ENCODE measurements around the gene KLF17. TPM values are rescaled to one million over a fixed set of nuclear protein-coding genes. Genes with fewer than 3 reads are reported as not detected.

KLF17 gene
- total RNA-seq, 1 experiment from 2014 or later, result not detected

- Mint-ChIP-seq H3K9me3 (no peaks in the 10 kb centered on the region), H3K4me1 (peaks cover 8% of the 10 kb centered on the region), H3K4me3 (no peak overlapping the region), H3K27ac (no peak overlapping the region), H3K27me3 (ENCODE audit: low read depth) (peaks cover 5% of the 10 kb centered on the region), H3K36me3 (no peaks in the 10 kb centered on the region)
- ATAC-seq, result no peak
- no peak for DNase-seq (ENCODE audit: low spot score)
- POLR2A ChIA-PET, result no interaction called here
- TF ChIP-seq ZNF423 (CRISPR knock-in tag; IDR thresholded peaks at IDR 0.05) (no peak), ZMAT4 (CRISPR knock-in tag; IDR thresholded peaks at IDR 0.05) (no peak), NFYB (CRISPR knock-in tag; conservative IDR thresholded peaks at IDR 0.05; ENCODE audit: low read depth) (no peak), ZNF121 (CRISPR knock-in tag; IDR thresholded peaks at IDR 0.05) (no peak), SP1 (CRISPR knock-in tag; conservative IDR thresholded peaks at IDR 0.05) (no peak), CBFB (CRISPR knock-in tag; IDR thresholded peaks at IDR 0.05; ENCODE audit: low read depth) (no peak)
- TF ChIP-seq, protein P1, sequence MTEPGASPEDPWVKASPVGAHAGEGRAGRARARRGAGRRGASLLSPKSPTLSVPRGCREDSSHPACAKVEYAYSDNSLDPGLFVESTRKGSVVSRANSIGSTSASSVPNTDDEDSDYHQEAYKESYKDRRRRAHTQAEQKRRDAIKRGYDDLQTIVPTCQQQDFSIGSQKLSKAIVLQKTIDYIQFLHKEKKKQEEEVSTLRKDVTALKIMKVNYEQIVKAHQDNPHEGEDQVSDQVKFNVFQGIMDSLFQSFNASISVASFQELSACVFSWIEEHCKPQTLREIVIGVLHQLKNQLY (CRISPR knock-in tag; IDR thresholded peaks at IDR 0.05), result no peak
- TF ChIP-seq, protein P2, sequence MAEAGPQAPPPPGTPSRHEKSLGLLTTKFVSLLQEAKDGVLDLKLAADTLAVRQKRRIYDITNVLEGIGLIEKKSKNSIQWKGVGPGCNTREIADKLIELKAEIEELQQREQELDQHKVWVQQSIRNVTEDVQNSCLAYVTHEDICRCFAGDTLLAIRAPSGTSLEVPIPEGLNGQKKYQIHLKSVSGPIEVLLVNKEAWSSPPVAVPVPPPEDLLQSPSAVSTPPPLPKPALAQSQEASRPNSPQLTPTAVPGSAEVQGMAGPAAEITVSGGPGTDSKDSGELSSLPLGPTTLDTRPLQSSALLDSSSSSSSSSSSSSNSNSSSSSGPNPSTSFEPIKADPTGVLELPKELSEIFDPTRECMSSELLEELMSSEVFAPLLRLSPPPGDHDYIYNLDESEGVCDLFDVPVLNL (CRISPR knock-in tag; IDR thresholded peaks at IDR 0.05; ENCODE audit: borderline replicate concordance, low read depth), result no peak
- CTCF ChIA-PET, result interaction anchor here (1.0 to 1.6 kb wide), 3 partner anchors 61 to 186 kb away, joined by 4 to 5 read pairs (median 5); no protein-coding TSS in a partner anchor
These were observed 9.7 kb upstream of the KLF17 start for GRCh38 chr1:44108971-44109370.

GRCh38 chr1:44110916-44111315, 7.7 kb upstream of the KLF17 start:
- Mint-ChIP-seq H3K27ac (no peak overlapping the region), H3K9me3 (no peaks in the 10 kb centered on the region), H3K4me1 (peaks cover 8% of the 10 kb centered on the region), H3K27me3 (ENCODE audit: low read depth) (no peaks in the 10 kb centered on the region; the same call in 1 of the 2 replicates), H3K36me3 (no peaks in the 10 kb centered on the region), H3K4me3 (no peak overlapping the region)
- ChIA-PET POLR2A (no interaction called here), CTCF (interaction anchor here (2.7 kb wide), 1 partner anchor 7 kb away, joined by 17 read pairs; no protein-coding TSS in a partner anchor)
- DNase-seq (ENCODE audit: low spot score) (no peak), ATAC-seq (no peak)
- no peak for TF ChIP-seq NFE2L1 (CRISPR knock-in tag; IDR thresholded peaks at IDR 0.05)
- no peak for TF ChIP-seq ZNF219 (CRISPR knock-in tag; IDR thresholded peaks at IDR 0.05; ENCODE audit: borderline replicate concordance)
- TF ChIP-seq USF2 (CRISPR knock-in tag; IDR thresholded peaks at IDR 0.05), result no peak
- TF ChIP-seq, protein P3, sequence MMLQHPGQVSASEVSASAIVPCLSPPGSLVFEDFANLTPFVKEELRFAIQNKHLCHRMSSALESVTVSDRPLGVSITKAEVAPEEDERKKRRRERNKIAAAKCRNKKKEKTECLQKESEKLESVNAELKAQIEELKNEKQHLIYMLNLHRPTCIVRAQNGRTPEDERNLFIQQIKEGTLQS (CRISPR knock-in tag; conservative IDR thresholded peaks at IDR 0.05), result no peak
- TF ChIP-seq PRRX2 (CRISPR knock-in tag; IDR thresholded peaks at IDR 0.05), result no peak
- TF ChIP-seq SP1 (CRISPR knock-in tag; conservative IDR thresholded peaks at IDR 0.05), result no peak
- no peak for TF ChIP-seq ATF2 (CRISPR knock-in tag; IDR thresholded peaks at IDR 0.05; ENCODE audit: borderline replicate concordance, low read depth)
- TF ChIP-seq CREB1 (CRISPR knock-in tag; IDR thresholded peaks at IDR 0.05), result no peak
- no peak for TF ChIP-seq IRF1 (CRISPR knock-in tag; IDR thresholded peaks at IDR 0.05)
- no peak for TF ChIP-seq ESRRA (CRISPR knock-in tag; IDR thresholded peaks at IDR 0.05; ENCODE audit: borderline replicate concordance)
- TF ChIP-seq, protein P4, sequence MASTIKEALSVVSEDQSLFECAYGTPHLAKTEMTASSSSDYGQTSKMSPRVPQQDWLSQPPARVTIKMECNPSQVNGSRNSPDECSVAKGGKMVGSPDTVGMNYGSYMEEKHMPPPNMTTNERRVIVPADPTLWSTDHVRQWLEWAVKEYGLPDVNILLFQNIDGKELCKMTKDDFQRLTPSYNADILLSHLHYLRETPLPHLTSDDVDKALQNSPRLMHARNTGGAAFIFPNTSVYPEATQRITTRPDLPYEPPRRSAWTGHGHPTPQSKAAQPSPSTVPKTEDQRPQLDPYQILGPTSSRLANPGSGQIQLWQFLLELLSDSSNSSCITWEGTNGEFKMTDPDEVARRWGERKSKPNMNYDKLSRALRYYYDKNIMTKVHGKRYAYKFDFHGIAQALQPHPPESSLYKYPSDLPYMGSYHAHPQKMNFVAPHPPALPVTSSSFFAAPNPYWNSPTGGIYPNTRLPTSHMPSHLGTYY (CRISPR knock-in tag; IDR thresholded peaks at IDR 0.05), result no peak
- TF ChIP-seq SMAD3 (CRISPR knock-in tag; IDR thresholded peaks at IDR 0.05; ENCODE audit: borderline replicate concordance), result no peak
- no peak for TF ChIP-seq ZNF416 (CRISPR knock-in tag; IDR thresholded peaks at IDR 0.05)
- TF ChIP-seq STAT6 (CRISPR knock-in tag; conservative IDR thresholded peaks at IDR 0.05; ENCODE audit: low read depth), result no peak
- TF ChIP-seq E2F1 (CRISPR knock-in tag; IDR thresholded peaks at IDR 0.05), result no peak
- TF ChIP-seq, protein P2 (CRISPR knock-in tag; IDR thresholded peaks at IDR 0.05; ENCODE audit: borderline replicate concordance, low read depth), result no peak

All from WTC11 (cell line).